SK-N-MC (cell line): ENCODE results near the gene PLEK.

ENCODE experiments used
- DNase-seq: peaks from one replicate; pipeline ENCODE4 v3.0.0-alpha.2; 2011; ENCODE audit warnings: low read depth, low spot score
- H3K27ac ChIP-seq: fragments of 200-600 bp; sonication (generic); 2 replicates; pipeline ENCODE4 v1.5.1; 2016; ENCODE audit warnings: mixed run types
- H3K36me3 ChIP-seq: fragments of 200-600 bp; sonication (generic); 2 replicates; pipeline ENCODE4 v1.6.1; 2017; ENCODE audit warnings: antibody characterized with exemption, low read length, mixed read lengths; ENCODE audit not compliant: insufficient read depth
- H3K4me3 ChIP-seq: fragments of 200-600 bp; sonication (generic); 2 replicates; pipeline ENCODE4 v1.5.1; 2016
- H3K9ac ChIP-seq: fragments of 200-600 bp; sonication (generic); 2 replicates; pipeline ENCODE4 v1.8.0; 2017; ENCODE audit warnings: mixed run types, mixed read lengths; ENCODE audit not compliant: insufficient read length
- H3K9me3 ChIP-seq: fragments of 200-600 bp; sonication (generic); 2 replicates; pipeline ENCODE4 v1.6.1; 2017; ENCODE audit warnings: low read depth, mild to moderate bottlenecking, antibody characterized with exemption, low read length, moderate library complexity, mixed read lengths
- EZH2 ChIP-seq: fragments of 200-600 bp; sonication (generic); IDR thresholded peaks from one replicate; pipeline ENCODE4 v1.6.1; 2017; ENCODE audit warnings: antibody characterized with exemption
- FOXP2 ChIP-seq: optimal IDR thresholded peaks from 2 replicates; pipeline ENCODE3; 2011; ENCODE audit warnings: mild to moderate bottlenecking, moderate library complexity; ENCODE audit not compliant: insufficient read depth; ENCODE audit errors: extremely low read length, control extremely low read depth
- POLR2AphosphoS5 ChIP-seq: IDR thresholded peaks from 2 replicates; pipeline ENCODE4 v1.6.1; 2012; ENCODE audit warnings: mild to moderate bottlenecking, low read depth, low read length, borderline replicate concordance

PLEK gene

DNA sequence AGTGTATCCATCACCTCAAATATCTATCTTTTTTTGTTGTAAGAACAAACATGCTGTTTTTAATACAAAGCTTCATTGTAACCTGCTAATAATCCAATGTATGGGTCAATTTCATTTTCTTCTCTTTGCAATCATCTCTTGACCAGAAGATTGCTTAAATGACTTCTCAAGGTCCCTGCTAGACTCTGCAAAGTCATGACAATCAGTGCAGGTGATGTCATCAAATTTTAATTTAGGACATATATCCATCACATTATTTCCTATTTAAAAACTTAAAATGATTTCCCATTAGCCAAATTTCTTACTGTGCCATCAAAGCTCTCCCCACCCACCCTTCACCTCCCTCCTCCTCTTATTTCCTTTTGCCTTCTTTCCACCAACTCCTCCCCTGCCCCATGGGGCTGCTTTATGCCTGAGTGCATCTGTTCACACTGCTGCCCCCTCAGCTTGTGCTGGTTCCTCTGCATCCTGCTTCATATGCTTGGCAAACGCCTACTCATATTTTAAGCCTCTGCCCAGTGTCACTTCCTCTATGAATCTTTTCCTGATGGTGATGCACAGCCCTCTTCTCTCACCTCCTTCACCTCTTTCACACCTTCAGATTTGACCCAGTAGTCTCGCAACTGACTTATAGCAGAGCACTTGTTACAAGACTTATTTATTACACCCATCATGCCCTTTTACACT, 20.3 kb downstream of the PLEK start:
- TF ChIP-seq POLR2AphosphoS5 (no peak), EZH2 (no peak), FOXP2 (no peak)
- Histone ChIP-seq H3K9me3 (no peaks in the 10 kb centered on the region), H3K27ac (no peak overlapping the region), H3K4me3 (no peak overlapping the region), H3K9ac (no peak overlapping the region), H3K36me3 (no peaks in the 10 kb centered on the region)
- no peak for DNase-seq

DNA sequence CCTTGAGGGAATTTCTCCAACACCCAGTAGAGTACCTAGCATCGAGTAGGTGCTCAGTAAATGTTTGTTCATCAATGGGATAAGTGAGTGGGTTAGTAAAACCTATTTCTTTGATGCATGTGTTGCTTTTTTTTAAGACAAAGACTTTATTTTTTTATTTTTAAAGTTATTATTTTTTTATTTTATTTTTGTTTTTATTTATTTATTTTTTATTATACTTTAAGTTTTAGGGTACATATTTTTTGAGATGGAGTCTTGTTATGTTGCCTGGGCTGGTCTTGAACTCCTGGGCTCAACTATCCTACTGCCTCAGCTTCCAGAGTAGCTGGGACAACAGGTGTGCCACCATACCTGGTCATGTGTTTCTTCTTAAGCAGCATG, 20.8 kb downstream of the PLEK start:
- no peak for TF ChIP-seq EZH2
- TF ChIP-seq FOXP2 = no peak
- TF ChIP-seq POLR2AphosphoS5 = no peak
- DNase-seq = no peak
- H3K27ac ChIP-seq = no peak overlapping the region
- H3K36me3 ChIP-seq = no peaks in the 10 kb centered on the region
- H3K9ac ChIP-seq = no peak overlapping the region
- no peaks in the 10 kb centered on the region for H3K9me3 ChIP-seq
- no peak overlapping the region for H3K4me3 ChIP-seq

DNA sequence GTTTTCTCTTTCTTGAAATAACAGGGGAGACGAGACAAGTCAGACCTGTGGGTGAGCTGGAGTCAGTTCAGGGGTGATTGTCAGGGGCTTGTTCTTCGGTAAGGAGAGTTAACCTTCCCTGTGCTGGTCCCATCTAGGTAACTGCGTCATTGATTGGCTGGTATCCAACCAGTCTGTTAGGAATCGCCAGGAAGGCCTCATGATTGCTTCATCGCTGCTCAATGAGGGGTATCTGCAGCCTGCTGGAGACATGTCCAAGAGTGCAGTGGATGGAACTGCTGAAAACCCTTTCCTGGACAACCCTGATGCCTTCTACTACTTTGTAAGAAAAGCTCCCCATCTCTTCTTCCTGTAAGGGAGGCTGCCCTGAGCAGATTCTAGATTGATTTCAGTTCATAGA, 21.3 kb downstream of the PLEK start:
- no peak overlapping the region for H3K9ac ChIP-seq
- no peak for DNase-seq
- no peaks in the 10 kb centered on the region for H3K36me3 ChIP-seq
- H3K4me3 ChIP-seq = no peak overlapping the region
- TF ChIP-seq POLR2AphosphoS5 = no peak
- no peak for TF ChIP-seq EZH2
- no peak for TF ChIP-seq FOXP2
- H3K9me3 ChIP-seq = no peaks in the 10 kb centered on the region
- H3K27ac ChIP-seq = no peak overlapping the region

DNA sequence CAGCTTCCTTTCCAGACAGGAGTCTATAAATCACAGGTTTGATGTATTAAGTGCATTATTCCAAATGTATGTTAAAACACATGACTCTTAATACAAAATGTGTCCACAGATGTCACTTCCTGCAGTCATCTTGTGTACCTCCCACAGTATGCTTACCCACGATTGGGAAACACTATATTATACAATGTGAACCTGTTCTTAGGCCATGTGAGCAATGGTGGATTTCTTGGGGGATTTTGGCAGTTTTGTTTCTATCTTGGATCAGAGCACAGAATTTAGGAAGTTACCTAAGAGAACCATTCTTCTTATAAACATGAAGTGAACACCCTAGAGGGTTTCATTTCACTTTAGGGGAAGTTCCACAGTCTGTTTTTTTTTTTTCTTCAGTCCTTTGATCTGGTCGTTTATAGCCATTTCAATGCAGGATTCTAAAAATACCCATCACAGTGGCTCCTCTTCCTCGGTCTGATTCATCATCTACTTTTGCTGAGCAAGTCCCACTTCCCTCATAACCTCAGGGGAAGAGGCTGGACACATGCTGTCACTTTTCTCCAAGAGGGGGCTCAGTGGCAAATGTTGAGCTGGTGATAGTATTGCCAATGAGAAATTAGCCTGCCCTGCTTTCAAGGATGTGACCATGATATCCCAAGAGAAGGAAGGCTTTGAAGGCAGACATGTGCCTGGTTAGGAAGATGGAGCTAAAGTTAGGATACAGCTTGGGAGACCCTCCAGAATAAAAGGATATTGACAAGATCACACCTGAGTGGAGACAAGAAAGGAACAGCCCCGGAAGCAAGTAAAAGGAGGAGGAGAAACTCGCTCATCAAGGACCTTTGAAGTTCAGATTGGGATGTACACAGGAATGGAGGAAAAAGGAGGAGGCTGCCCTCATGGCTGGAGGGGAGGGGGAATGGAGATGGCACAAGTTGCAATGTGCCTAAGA, 22.6 kb downstream of the PLEK start:
- no peak overlapping the region for H3K27ac ChIP-seq
- H3K9ac ChIP-seq = no peak overlapping the region
- no peaks in the 10 kb centered on the region for H3K9me3 ChIP-seq
- DNase-seq = no peak
- no peaks in the 10 kb centered on the region for H3K36me3 ChIP-seq
- TF ChIP-seq POLR2AphosphoS5 = no peak
- TF ChIP-seq FOXP2 = no peak
- TF ChIP-seq EZH2 = no peak
- H3K4me3 ChIP-seq = no peak overlapping the region

- H3K9ac ChIP-seq = no peak overlapping the region
- H3K36me3 ChIP-seq = no peaks in the 10 kb centered on the region
- H3K9me3 ChIP-seq = no peaks in the 10 kb centered on the region
- H3K27ac ChIP-seq = no peak overlapping the region
- TF ChIP-seq FOXP2 (no peak), EZH2 (no peak), POLR2AphosphoS5 (no peak)
- no peak for DNase-seq
- H3K4me3 ChIP-seq = no peak overlapping the region
These were observed 23.3 kb downstream of the PLEK start for GRCh38 chr2:68388358-68388757.

- no peaks in the 10 kb centered on the region for H3K36me3 ChIP-seq
- no peak overlapping the region for H3K9ac ChIP-seq
These were observed 23.7 kb downstream of the PLEK start for GRCh38 chr2:68388772-68389171.

GRCh38 chr2:68390114-68390513, 25.0 kb downstream of the PLEK start:
- Histone ChIP-seq H3K4me3 (peak overlapping the region; percentile 59), H3K9me3 (no peaks in the 10 kb centered on the region), H3K9ac (no peak overlapping the region), H3K36me3 (no peaks in the 10 kb centered on the region), H3K27ac (peak overlapping the region; percentile 71)
- no peak for DNase-seq
- TF ChIP-seq FOXP2 (no peak), POLR2AphosphoS5 (no peak), EZH2 (no peak)

More at GRCh38 chr2:68388772-68389171, 23.7 kb downstream of the PLEK start:
- TF ChIP-seq POLR2AphosphoS5 = no peak
- TF ChIP-seq EZH2 = no peak
- H3K27ac ChIP-seq = no peak overlapping the region
- no peaks in the 10 kb centered on the region for H3K9me3 ChIP-seq
- no peak overlapping the region for H3K4me3 ChIP-seq
- no peak for DNase-seq

GRCh38 chr2:68390586-68390985, 25.5 kb downstream of the PLEK start:
- peak overlapping the region; percentile 71 for H3K27ac ChIP-seq
- TF ChIP-seq POLR2AphosphoS5 (no peak), FOXP2 (no peak), EZH2 (no peak)
- H3K9ac ChIP-seq = no peak overlapping the region
- peak overlapping the region; percentile 59 for H3K4me3 ChIP-seq
- DNase-seq = no peak
- H3K9me3 ChIP-seq = no peaks in the 10 kb centered on the region
- H3K36me3 ChIP-seq = no peaks in the 10 kb centered on the region

GRCh38 chr2:68391099-68391498, 26.0 kb downstream of the PLEK start:
- H3K9me3 ChIP-seq = no peaks in the 10 kb centered on the region
- H3K4me3 ChIP-seq = no peak overlapping the region
- H3K27ac ChIP-seq = no peak overlapping the region
- no peak overlapping the region for H3K9ac ChIP-seq
- H3K36me3 ChIP-seq = no peaks in the 10 kb centered on the region
- DNase-seq = no peak
- TF ChIP-seq FOXP2 (no peak), EZH2 (no peak), POLR2AphosphoS5 (no peak)
